Left ventricle myocardium inferior (tissue), 1 donor: ENCODE data around the gene ZPLD1. TPM values are rescaled to one million over a fixed set of nuclear protein-coding genes. Genes with fewer than 3 reads are reported as not detected.

Experiments
- DNase-seq: peaks from one replicate; pipeline ENCODE4 v3.0.0-alpha.2; 2020
- H3K27ac ChIP-seq: fragments of 200-600 bp; replicated peaks from 2 replicates; pipeline ENCODE4 v1.8.0; 2021
- H3K27me3 ChIP-seq: fragments of 200-600 bp; 2 replicates; pipeline ENCODE4 v1.8.0; 2021; ENCODE audit warnings: low read depth
- H3K36me3 ChIP-seq: fragments of 200-600 bp; 2 replicates; pipeline ENCODE4 v1.8.0; 2021
- H3K4me1 ChIP-seq: fragments of 200-600 bp; 2 replicates; pipeline ENCODE4 v1.8.0; 2021
- H3K4me3 ChIP-seq: fragments of 200-600 bp; 2 replicates; pipeline ENCODE4 v1.8.0; 2021; ENCODE audit warnings: mild to moderate bottlenecking, moderate library complexity
- H3K9me3 ChIP-seq: fragments of 200-600 bp; replicated peaks from 2 replicates; pipeline ENCODE4 v1.8.0; 2021
- intact Hi-C: fragments of 100-400 bp; cut with micrococcal nuclease; formaldehyde crosslinking; loops from one replicate; pipeline ENCODE4 v1.11.0; 2022
- total RNA-seq: library from RNA; stranded (reverse); fragmentation: NEBNext Ultra II Directional; extraction: Animal tissue kit (Norgen Biotek cat#: 25700); gene quantifications from one replicate; pipeline ENCODE4 v1.2.1, GENCODE V29; 2021
- TF ChIP-seq, protein P1 (sequence below): fragments of 200-600 bp; IDR thresholded peaks from 2 replicates; pipeline ENCODE4 v1.8.0; 2021; ENCODE audit warnings: antibody characterized with exemption, mild to moderate bottlenecking, borderline replicate concordance
- donor health status: DM: no; HTN: yes; CAD: no; lungs with severe emphysema.

Gene ZPLD1
- total RNA-seq, 1 donor from 2014 or later, result not detected

DNA sequence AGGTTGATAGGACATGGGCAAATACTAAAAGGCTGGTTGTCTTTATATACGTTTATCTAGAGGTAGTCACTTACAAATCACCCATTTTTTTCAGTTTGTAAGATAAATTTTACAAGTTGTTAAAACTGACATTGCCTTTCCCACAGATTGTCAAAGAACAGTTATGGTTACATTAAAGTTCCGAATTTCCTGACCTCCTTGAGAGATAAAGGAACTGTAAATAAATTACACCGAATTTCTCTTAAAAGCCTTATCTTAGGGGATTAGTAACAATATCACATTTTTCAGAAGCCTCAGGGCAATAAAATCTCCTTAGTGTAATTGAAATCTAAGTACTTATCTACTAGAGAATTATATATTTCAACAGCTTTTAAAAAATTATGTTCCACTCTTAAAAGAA is 49.5 kb downstream of the ZPLD1 start:
- intact Hi-C loops, result no loop called here
- TF ChIP-seq, protein P1, sequence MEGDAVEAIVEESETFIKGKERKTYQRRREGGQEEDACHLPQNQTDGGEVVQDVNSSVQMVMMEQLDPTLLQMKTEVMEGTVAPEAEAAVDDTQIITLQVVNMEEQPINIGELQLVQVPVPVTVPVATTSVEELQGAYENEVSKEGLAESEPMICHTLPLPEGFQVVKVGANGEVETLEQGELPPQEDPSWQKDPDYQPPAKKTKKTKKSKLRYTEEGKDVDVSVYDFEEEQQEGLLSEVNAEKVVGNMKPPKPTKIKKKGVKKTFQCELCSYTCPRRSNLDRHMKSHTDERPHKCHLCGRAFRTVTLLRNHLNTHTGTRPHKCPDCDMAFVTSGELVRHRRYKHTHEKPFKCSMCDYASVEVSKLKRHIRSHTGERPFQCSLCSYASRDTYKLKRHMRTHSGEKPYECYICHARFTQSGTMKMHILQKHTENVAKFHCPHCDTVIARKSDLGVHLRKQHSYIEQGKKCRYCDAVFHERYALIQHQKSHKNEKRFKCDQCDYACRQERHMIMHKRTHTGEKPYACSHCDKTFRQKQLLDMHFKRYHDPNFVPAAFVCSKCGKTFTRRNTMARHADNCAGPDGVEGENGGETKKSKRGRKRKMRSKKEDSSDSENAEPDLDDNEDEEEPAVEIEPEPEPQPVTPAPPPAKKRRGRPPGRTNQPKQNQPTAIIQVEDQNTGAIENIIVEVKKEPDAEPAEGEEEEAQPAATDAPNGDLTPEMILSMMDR, result no peak
- Histone ChIP-seq H3K9me3 (no peaks in the 10 kb centered on the region), H3K4me3 (no peak overlapping the region), H3K27me3 (no peaks in the 10 kb centered on the region), H3K4me1 (peaks cover 7% of the 10 kb centered on the region), H3K36me3 (no peaks in the 10 kb centered on the region), H3K27ac (no peak overlapping the region)
- no peak for DNase-seq

- Histone ChIP-seq H3K27me3 (no peaks in the 10 kb centered on the region), H3K4me1 (no peaks in the 10 kb centered on the region), H3K27ac (no peak overlapping the region), H3K36me3 (no peaks in the 10 kb centered on the region), H3K4me3 (no peak overlapping the region), H3K9me3 (no peaks in the 10 kb centered on the region)
- TF ChIP-seq, protein P1, result no peak
- intact Hi-C loops, result no loop called here
- DNase-seq, result no peak
These were observed 50.9 kb downstream of the ZPLD1 start for GRCh38 chr3:102485701-102486100.

GRCh38 chr3:102488331-102488730 is 53.5 kb downstream of the ZPLD1 start:
- Histone ChIP-seq H3K36me3 (no peaks in the 10 kb centered on the region), H3K4me3 (no peak overlapping the region), H3K27me3 (no peaks in the 10 kb centered on the region), H3K4me1 (no peaks in the 10 kb centered on the region), H3K9me3 (no peaks in the 10 kb centered on the region), H3K27ac (no peak overlapping the region)
- intact Hi-C loops, result no loop called here
- no peak for DNase-seq
- TF ChIP-seq, protein P1, result no peak

GRCh38 chr3:102492300-102492699 is 57.5 kb downstream of the ZPLD1 start:
- Histone ChIP-seq H3K27me3 (no peaks in the 10 kb centered on the region), H3K9me3 (no peaks in the 10 kb centered on the region), H3K4me1 (no peaks in the 10 kb centered on the region), H3K27ac (no peak overlapping the region), H3K36me3 (no peaks in the 10 kb centered on the region), H3K4me3 (no peak overlapping the region)
- intact Hi-C loops, result no loop called here
- DNase-seq, result no peak
- TF ChIP-seq, protein P1, result no peak

DNA sequence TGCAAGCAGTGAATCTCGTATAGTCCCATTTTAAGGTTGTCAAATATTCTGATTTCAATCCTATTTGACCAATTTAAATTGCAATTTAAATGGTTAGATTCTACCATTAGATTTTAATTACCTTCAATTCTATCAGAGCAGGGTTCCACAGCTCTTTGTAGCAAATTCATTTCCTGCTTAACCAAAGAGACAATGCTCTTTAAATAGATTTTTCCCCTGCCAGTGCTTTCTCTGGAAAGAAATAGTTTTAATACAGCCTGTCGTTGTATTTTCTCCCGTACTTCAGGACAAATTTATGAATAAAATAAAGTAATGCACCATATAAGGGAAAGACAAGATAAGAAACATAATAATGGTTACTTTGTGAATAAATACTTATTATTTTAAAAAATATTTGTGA is 62.8 kb downstream of the ZPLD1 start:
- Histone ChIP-seq H3K27me3 (no peaks in the 10 kb centered on the region), H3K27ac (no peak overlapping the region), H3K36me3 (no peaks in the 10 kb centered on the region), H3K9me3 (no peaks in the 10 kb centered on the region), H3K4me1 (no peaks in the 10 kb centered on the region), H3K4me3 (no peak overlapping the region)
- TF ChIP-seq, protein P1, result no peak
- DNase-seq, result no peak
- intact Hi-C loops, result no loop called here

DNA sequence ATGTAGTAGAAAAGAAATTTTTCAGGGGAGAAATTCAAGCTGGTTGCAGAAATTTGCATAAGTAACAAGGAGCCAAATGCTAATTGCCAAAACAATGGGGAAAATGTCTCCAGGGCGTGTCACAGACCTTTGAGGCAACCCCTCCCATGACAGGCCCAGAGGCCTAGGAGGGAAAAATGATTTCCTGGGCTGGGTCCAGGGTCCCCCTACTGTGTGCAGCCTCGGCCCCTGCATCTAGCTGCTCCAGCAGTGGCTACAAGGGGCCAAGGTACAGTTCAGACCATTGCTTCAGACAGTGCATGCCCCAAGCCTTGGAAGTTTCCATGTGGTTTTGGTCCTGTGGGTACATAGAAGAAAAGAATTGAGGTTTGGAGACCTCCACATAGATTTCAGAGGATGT is 70.7 kb downstream of the ZPLD1 start:
- TF ChIP-seq, protein P1, result no peak
- H3K36me3 ChIP-seq, result no peaks in the 10 kb centered on the region
- intact Hi-C loops, result no loop called here

More for the DNA sequence above, 70.7 kb downstream of the ZPLD1 start:
- H3K9me3 ChIP-seq, result peaks cover 3% of the 10 kb centered on the region
- H3K27me3 ChIP-seq, result no peaks in the 10 kb centered on the region
- H3K4me1 ChIP-seq, result no peaks in the 10 kb centered on the region
- no peak overlapping the region for H3K4me3 ChIP-seq
- no peak overlapping the region for H3K27ac ChIP-seq
- no peak for DNase-seq
